ENCODE measurements around the gene SEMA4D. TPM values are rescaled to one million over a fixed set of nuclear protein-coding genes. Genes with fewer than 3 reads are reported as not detected.
A peak's percentile ranks its signal among the peaks of the same experiment; 100 is the strongest.

Gene SEMA4D
- total and polyA plus RNA-seq, 2 of the 13 experiments (the other 11 are each of a cell fraction or from before 2014, with no cell fraction given), result 0.13 to 0.16 TPM

DNA sequence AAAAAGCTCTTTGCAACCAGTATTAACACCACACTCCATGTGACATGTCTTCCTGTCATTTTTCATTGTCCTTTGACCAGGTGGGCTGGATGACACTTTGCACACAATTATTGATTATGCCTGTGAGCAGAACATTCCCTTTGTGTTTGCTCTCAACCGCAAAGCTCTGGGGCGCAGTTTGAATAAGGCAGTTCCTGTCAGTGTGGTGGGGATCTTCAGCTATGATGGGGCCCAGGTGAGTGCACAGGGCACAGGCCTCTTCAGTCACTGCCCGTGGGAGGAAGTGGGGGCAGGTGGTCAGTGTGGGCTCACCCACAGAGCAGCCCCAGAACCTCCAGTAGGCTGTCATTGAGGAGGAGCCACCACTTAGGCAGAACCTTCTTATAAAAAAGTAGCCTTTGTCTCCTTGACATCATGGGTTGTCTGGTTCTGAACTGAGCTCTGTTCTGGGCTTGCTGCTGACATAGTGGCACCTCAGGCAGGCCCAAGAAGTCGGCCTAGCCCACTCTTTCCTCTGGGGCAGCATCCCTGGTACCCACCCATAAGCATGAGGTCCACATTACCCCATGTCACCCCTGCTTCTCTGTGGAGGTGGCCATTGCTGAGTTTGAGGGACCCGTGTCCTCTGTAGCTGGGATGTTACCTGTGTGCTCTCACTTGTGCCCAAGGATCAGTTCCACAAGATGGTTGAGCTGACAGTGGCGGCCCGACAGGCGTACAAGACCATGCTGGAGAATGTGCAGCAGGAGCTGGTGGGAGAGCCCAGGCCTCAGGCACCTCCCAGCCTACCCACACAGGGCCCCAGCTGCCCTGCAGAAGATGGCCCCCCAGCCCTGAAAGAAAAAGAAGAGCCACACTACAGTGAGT lies 140.3 kb downstream of the SEMA4D start (continued):
- TF ChIP-seq ESRRA (CRISPR knock-in tag; IDR thresholded peaks at IDR 0.05; ENCODE audit: low read depth) (peak; percentile 50; the same call in 1 of the 2 replicates), KAT8 (CRISPR knock-in tag; IDR thresholded peaks at IDR 0.05) (peak; percentile 80), TEAD2 (CRISPR knock-in tag; IDR thresholded peaks at IDR 0.05) (no peak), ZNF296 (CRISPR knock-in tag; conservative IDR thresholded peaks at IDR 0.05) (no peak), HNF4G (IDR thresholded peaks at IDR 0.05; ENCODE audit: borderline replicate concordance, low read depth, low read length) (peak; percentile 87), HNF4G (CRISPR knock-in tag; IDR thresholded peaks at IDR 0.05; ENCODE audit: borderline replicate concordance, low read depth) (peak; percentile 74; the same call in 1 of the 2 replicates), ZNF44 (CRISPR knock-in tag; IDR thresholded peaks at IDR 0.05) (peak; percentile 68; the same call in 1 of the 2 replicates), ZNF138 (CRISPR knock-in tag; IDR thresholded peaks at IDR 0.05; ENCODE audit: low read depth) (no peak), RFX3 (CRISPR knock-in tag; IDR thresholded peaks at IDR 0.05) (no peak), HOXA9 (CRISPR knock-in tag; IDR thresholded peaks at IDR 0.05; ENCODE audit: borderline replicate concordance) (no peak), ZNF7 (CRISPR knock-in tag; IDR thresholded peaks at IDR 0.05) (no peak), ZNF75D (CRISPR knock-in tag; IDR thresholded peaks at IDR 0.05; ENCODE audit: borderline replicate concordance) (no peak), ZNF782 (CRISPR knock-in tag; IDR thresholded peaks at IDR 0.05; ENCODE audit: borderline replicate concordance) (0 out of 2 replicates have a peak, but pooled peaks have one; percentile 45), ZNF639 (CRISPR knock-in tag; conservative IDR thresholded peaks at IDR 0.05) (0 out of 2 replicates have a peak, but pooled peaks have one; percentile 45), DMAP1 (CRISPR knock-in tag; IDR thresholded peaks at IDR 0.05) (peak; percentile 79; the same call in 1 of the 2 replicates), ZFP37 (CRISPR knock-in tag; IDR thresholded peaks at IDR 0.05; ENCODE audit: borderline replicate concordance) (no peak)
- TF ChIP-seq, protein P1, sequence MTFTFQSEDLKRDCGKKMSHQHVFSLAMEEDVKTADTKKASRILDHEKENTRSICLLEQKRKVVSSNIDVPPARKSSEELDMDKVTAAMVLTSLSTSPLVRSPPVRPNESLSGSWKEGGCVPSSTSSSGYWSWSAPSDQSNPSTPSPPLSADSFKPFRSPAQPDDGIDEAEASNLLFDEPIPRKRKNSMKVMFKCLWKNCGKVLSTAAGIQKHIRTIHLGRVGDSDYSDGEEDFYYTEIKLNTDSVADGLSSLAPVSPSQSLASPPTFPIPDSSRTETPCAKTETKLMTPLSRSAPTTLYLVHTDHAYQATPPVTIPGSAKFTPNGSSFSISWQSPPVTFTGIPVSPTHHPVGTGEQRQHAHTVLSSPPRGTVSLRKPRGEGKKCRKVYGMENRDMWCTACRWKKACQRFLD (CRISPR knock-in tag; IDR thresholded peaks at IDR 0.05; ENCODE audit: borderline replicate concordance), result no peak
- TF ChIP-seq, protein P2, sequence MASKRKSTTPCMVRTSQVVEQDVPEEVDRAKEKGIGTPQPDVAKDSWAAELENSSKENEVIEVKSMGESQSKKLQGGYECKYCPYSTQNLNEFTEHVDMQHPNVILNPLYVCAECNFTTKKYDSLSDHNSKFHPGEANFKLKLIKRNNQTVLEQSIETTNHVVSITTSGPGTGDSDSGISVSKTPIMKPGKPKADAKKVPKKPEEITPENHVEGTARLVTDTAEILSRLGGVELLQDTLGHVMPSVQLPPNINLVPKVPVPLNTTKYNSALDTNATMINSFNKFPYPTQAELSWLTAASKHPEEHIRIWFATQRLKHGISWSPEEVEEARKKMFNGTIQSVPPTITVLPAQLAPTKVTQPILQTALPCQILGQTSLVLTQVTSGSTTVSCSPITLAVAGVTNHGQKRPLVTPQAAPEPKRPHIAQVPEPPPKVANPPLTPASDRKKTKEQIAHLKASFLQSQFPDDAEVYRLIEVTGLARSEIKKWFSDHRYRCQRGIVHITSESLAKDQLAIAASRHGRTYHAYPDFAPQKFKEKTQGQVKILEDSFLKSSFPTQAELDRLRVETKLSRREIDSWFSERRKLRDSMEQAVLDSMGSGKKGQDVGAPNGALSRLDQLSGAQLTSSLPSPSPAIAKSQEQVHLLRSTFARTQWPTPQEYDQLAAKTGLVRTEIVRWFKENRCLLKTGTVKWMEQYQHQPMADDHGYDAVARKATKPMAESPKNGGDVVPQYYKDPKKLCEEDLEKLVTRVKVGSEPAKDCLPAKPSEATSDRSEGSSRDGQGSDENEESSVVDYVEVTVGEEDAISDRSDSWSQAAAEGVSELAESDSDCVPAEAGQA (IDR thresholded peaks at IDR 0.05; ENCODE audit: low read depth), result no peak
- TF ChIP-seq, protein P2 (CRISPR knock-in tag; IDR thresholded peaks at IDR 0.05; ENCODE audit: borderline replicate concordance), result no peak
- TF ChIP-seq, protein P3, sequence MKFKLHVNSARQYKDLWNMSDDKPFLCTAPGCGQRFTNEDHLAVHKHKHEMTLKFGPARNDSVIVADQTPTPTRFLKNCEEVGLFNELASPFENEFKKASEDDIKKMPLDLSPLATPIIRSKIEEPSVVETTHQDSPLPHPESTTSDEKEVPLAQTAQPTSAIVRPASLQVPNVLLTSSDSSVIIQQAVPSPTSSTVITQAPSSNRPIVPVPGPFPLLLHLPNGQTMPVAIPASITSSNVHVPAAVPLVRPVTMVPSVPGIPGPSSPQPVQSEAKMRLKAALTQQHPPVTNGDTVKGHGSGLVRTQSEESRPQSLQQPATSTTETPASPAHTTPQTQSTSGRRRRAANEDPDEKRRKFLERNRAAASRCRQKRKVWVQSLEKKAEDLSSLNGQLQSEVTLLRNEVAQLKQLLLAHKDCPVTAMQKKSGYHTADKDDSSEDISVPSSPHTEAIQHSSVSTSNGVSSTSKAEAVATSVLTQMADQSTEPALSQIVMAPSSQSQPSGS (CRISPR knock-in tag; IDR thresholded peaks at IDR 0.05), result peak; percentile 83
